DMS79 (cell line): ENCODE measurements around the gene CAVIN4.

Experiments used
- DNase-seq: peaks from one replicate; lab custom pipeline; 2025; lab: John Stamatoyannopoulos, UW

CAVIN4 gene

GRCh38 chr9:100590481-100590880, 12.6 kb downstream of the CAVIN4 start:
- DNase-seq = no peak

DNA sequence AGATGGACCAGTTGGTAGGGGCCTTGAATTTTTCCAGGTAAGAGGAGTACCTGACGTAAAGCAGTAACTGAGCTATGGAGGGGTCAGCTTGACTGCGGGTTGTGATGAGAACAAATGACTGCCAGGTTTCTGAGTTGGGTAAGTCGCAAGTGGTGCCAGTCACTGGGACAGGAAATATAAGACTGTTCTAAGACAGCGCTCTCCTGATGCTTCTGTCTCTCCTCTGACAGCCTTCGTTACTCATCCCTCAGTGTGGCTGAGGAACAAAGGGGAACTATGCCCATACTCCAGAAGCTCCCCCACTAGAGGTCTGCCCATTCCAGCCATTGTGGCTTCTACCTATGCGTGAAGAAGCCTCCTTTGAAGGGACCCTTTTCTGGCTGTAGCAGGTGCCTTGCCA, 13.3 kb downstream of the CAVIN4 start:
- no peak for DNase-seq

DNA sequence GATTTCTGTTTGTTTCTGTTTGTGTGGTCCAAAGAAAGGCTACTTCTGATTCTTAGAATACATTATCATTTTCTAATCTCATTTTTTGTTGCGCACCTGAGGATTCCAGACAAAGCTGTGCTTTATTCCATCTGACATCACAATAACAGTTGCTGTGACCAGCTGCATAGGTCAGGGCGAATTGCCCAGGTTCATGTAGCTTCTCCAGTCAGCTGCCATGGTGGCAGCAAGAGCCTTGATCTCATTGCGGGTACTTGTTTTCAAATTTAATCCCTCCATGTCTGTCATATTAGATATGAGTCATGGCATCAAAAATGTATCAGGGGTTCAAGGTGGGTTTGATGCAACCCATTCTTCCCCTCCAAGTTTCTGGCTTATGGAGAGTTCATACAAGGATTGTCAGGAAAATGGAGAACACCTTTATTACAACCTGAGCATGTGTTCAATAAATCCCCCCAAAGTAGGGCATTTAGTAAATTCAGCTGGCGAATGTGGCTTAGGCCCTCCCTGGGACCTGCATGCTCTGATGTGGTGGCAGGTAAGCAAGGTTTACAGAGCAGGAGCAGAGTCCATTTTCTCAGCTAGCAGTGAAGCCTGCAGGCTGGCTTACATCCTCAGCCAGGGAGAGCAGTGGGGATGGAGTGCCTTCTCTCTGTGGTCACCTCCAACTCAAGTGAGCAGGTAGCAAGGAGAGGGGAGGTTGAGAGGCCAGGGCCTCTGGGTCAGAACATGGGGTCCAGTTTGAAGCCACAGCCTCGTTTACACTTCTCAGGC, 13.9 kb downstream of the CAVIN4 start:
- no peak for DNase-seq

GRCh38 chr9:100595391-100596199, 17.7 kb downstream of the CAVIN4 start:
- no peak for DNase-seq

- DNase-seq = no peak
These were observed 19.4 kb downstream of the CAVIN4 start for GRCh38 chr9:100597236-100597635.

DNA sequence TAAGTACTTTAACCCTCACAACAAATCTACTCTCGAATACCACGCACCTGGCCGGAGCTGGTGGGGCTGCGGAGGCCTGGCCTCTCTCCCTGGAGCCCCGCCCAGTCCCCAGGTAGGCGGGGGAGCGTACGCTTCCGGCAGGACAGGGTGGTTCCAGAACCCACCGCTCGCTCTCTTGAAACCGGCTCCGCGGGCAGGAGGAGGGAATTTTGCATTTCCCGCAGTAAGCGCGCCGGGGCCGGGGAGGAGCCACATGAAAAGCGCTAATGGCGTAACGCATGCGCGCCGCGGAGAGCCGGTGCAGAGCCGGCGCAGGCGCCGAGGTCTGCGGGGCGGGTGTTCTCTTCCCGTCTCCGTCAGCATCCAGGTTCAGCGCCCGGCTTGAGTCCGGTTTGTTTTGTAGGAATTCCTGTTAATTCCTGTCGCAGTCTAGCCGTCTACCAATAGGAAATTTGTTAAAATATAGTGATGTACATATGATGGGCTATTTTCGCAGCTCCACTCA, 20.8 kb downstream of the CAVIN4 start:
- DNase-seq = peak; percentile 76

DNA sequence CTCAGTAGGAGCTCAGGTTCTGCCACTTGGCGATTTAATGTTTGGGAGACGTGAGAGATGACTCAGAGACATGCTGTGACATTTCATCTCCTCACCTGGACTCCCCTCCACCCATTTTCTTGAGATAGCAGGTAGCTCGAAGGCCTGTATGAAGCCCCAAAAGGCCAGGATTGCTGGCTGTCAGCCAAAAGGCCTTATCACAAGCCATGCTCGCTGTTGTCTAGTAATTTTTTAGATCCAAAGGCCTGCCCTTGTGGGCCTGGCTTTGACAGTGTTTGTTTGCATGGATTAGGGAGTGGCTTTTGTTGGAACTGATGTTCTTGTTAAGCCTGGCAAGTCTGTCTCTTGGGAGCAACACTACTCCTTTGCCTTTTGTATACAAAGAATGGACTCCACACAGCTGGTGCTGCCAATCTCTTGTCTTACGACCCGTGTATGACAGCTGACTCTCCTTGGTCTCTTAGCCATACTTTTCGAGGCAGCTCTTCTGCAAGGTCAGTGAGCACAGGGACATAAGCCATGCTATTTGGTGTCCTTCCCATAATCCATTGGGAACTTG, 22.7 kb downstream of the CAVIN4 start:
- DNase-seq = no peak

GRCh38 chr9:100601216-100601615, 23.3 kb downstream of the CAVIN4 start:
- peak; percentile 5 for DNase-seq

- peak; percentile 24 for DNase-seq
These were observed 24.5 kb downstream of the CAVIN4 start for GRCh38 chr9:100602342-100602801.

- DNase-seq = no peak
These were observed 27.5 kb downstream of the CAVIN4 start for GRCh38 chr9:100605405-100605804.

DNA sequence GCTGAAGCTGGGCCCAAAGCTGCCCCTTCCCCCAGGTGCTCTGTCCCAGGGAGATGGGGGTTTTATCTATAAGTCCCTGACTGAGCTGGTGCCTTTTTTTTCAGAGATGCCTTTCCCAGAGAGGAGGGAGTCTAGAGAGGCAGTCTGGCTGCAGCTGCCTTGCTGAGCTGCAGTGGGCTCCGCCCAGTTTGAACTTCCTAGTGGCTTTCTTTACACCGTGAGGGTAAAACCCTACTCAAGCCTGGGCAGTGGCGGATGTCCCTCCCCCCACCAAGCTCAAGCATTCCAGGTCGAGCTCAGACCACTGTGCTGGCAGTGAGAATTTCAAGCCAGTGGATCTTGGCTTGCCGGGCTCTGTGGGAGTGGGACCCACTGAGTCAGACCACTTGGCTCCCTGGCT, 41.3 kb downstream of the CAVIN4 start:
- DNase-seq = no peak

GRCh38 chr9:100619665-100620064, 41.8 kb downstream of the CAVIN4 start:
- no peak for DNase-seq

GRCh38 chr9:100623969-100624368, 46.1 kb downstream of the CAVIN4 start:
- DNase-seq = no peak

DNA sequence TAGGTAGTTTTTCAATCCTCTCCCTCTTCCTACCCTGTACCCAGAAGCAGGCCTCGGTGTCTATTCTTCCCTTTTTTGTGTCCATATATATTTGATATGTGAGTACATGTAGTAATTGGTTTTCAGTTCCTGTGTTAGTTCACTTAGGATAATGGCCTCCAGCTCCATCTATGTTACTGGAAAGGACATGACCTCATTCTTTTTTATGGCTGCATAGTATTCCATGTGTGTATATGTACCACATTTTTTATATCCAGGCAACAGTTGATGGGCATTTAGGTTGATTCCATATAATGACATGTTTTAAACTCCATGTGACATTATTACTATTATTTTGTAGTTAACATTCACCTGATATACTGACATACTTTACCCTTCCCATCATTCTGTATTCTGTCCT, 49.1 kb downstream of the CAVIN4 start:
- no peak for DNase-seq

- no peak for DNase-seq
These were observed 59.9 kb downstream of the CAVIN4 start for GRCh38 chr9:100637787-100638186.
